ENCODE data around the gene FRMPD2.

- TF ChIP-seq CTCF (IDR thresholded peaks at IDR 0.05 in 2 of 3, conservative IDR thresholded peaks at IDR 0.05 in 1 of 3; ENCODE audit: borderline replicate concordance in 1 of 3, insufficient read depth in 1 of 3, low read depth in 2 of 3, low read length in 2 of 3): no peak
- no peak for TF ChIP-seq POLR2AphosphoS5 (IDR thresholded peaks at IDR 0.05; ENCODE audit: low read depth, low read length)
- no peak for TF ChIP-seq RAD21 (IDR thresholded peaks at IDR 0.05; ENCODE audit: low read depth)
These were observed 18.8 kb downstream of the FRMPD2 start for GRCh38 chr10:48255722-48256121.
